Measurements from ENCODE around the gene RNF39.
"Not testable (repeated sequence)": the region's sequence is repeated elsewhere in the genome, so short reads cannot be mapped to it uniquely, and the experiment has no call there.

The RNF39 gene

DNA sequence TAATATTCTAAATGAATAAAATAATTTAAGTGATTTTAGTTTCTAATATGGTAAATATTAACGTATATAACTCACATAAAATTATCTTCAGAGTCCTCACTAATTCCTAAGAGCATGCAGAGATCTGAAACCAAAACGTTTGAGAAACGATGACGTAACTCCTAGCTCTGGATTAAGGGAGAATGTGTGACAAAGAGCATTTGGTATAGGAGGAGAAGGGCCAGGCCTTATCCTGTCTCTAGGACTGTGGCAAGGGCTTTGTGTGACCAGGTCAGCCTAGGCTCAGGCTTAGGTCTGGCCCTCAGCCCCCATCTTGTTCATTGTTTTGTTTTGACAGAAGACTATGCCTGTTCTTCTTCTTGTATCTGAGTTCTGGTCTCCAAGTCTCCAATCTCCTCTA is 33.7 kb downstream of the RNF39 start:
- no peak for TF ChIP-seq CTCF (conservative IDR thresholded peaks at IDR 0.05; ENCODE audit: low read depth, low read length)
- DNase-seq (ENCODE audit: low read depth), result no peak
- no peak overlapping the region for H3K4me3 ChIP-seq (ENCODE audit: low read length)

DNA sequence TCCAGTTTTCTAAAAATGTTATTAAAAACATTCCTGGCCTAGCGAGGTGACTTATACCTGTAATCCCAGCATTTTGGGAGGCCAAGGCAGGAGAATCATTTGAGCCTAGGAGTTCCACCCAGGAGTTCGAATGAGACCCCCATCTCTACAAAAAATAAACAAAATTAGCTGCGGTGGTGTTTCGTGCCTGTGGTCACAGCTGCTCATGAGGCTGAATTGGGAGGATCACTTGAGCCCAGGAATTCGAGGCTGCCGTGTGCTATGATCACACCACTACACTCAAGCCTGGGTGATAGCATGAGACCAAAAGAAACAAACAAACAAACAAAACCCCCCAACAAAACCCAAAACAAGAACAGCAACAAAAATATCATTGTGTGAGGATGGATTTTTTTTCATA is 34.3 kb downstream of the RNF39 start:
- DNase-seq (ENCODE audit: low read depth), result no peak
- H3K4me3 ChIP-seq (ENCODE audit: low read length), result no peak overlapping the region
- TF ChIP-seq CTCF (conservative IDR thresholded peaks at IDR 0.05; ENCODE audit: low read depth, low read length), result no peak

DNA sequence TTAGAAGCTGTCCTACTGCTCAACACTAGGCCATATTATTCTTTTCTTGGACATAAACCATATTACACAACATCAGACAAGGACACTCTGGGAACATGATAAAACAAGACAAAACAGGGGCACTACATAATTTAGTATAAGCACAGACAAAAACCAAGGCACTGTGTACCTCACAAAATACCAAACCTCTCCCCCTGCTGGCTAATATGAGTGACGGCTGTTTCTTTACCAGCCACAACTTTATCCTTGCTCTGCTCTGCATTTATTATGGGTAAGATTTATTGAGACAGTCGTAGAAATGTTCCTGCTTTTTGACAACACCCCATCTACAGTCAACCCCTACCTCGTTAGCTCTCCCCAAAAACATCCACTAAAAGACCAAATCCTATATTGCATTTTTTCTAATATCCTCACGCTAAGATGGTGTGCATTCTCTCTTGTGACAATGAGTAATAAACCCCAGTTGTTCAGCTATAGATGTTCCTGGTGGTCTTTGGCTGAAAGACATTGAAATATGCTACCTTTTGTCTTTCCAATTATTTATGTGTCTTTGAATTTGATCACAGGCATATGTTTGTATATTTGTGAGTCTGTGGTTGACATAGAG is 38.3 kb downstream of the RNF39 start:
- DNase-seq (ENCODE audit: low read depth), result no peak
- peak; percentile 66 for TF ChIP-seq CTCF (conservative IDR thresholded peaks at IDR 0.05; ENCODE audit: low read depth, low read length)
- H3K4me3 ChIP-seq (ENCODE audit: low read length), result no peak overlapping the region

DNA sequence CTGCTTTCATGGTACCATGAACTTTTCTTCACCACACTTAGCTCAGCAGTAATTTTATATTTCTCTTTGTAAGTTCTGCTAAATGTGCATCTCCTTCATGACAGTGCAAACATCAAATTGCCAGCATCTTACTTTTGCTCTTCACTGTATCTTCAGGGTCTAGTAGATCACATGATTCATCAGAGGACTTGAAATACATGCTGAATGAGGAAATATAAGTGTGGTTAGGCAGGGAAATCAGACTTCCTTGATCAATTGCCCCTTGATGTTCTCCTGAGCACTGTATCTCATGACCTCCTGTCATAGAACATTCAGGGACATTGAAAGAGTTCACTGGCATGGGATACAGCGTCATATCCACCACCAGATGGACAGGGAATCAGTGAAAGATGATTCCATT is 39.8 kb downstream of the RNF39 start:
- H3K4me3 ChIP-seq (ENCODE audit: low read length), result no peak overlapping the region
- TF ChIP-seq CTCF (conservative IDR thresholded peaks at IDR 0.05; ENCODE audit: low read depth, low read length), result no peak
- DNase-seq (ENCODE audit: low read depth), result no peak

GRCh38 chr6:30033440-30033839 is 42.1 kb downstream of the RNF39 start:
- not testable (repeated sequence) for H3K4me3 ChIP-seq (ENCODE audit: low read length); DNase-seq (ENCODE audit: low read depth)

DNA sequence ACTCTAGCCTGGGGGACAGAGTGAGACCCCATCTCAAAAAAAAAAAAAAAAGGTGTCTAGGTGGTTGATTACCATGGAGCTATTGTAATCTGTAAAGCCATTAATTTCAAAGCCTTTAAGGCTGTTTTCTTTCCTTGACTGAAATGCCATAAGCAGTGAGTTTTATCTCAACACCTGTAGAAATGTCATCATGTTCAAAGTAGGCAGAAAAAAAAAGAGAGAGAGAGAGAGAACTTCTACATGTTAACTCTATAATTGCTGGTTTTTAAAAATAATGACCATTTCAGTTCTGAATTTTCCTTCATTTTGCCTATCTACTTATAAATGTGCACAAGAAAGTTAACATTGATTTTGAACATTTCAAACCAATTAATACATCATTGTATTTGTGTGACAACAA is 44.2 kb downstream of the RNF39 start:
- no peak for TF ChIP-seq CTCF (conservative IDR thresholded peaks at IDR 0.05; ENCODE audit: low read depth, low read length)
- DNase-seq (ENCODE audit: low read depth), result no peak
- H3K4me3 ChIP-seq (ENCODE audit: low read length), result no peak overlapping the region

GRCh38 chr6:30029588-30029987 is 46.0 kb downstream of the RNF39 start:
- DNase-seq (ENCODE audit: low read depth), result no peak

More at GRCh38 chr6:30029588-30029987, 46.0 kb downstream of the RNF39 start:
- no peak for TF ChIP-seq CTCF (conservative IDR thresholded peaks at IDR 0.05; ENCODE audit: low read depth, low read length)
- no peak overlapping the region for H3K4me3 ChIP-seq (ENCODE audit: low read length)
